ENCODE results near the gene GNAI2.

- peak; percentile 91 for TF ChIP-seq CTCF (conservative IDR thresholded peaks at IDR 0.05)
- no peak for TF ChIP-seq EZH2 (IDR thresholded peaks at IDR 0.05; ENCODE audit: low read depth)
Measured at GRCh38 chr3:50272911-50273688, 37.1 kb downstream of the GNAI2 start.

All from PC-9 (cell line).